ENCODE measurements around the gene TMEM145.

The TMEM145 gene

DNA sequence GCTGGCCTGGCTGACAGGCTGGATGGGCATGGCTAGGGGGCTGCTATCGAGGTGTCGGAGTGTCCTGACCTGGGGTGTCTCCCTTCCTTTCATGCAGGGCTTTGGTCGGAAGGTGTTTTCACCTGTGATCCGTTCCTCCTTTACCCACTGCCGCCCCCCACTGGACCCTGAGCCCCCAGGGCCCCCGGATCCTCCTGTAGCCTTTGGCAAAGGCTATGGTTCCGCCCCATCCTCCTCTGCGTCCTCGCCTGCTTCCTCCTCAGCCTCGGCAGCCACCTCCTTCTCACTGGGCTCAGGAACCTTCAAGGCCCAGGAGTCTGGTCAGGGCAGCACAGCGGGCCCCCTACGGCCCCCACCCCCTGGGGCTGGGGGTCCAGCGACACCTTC is 23.0 kb upstream of the TMEM145 start:
- FAIRE-seq, result no peak

DNA sequence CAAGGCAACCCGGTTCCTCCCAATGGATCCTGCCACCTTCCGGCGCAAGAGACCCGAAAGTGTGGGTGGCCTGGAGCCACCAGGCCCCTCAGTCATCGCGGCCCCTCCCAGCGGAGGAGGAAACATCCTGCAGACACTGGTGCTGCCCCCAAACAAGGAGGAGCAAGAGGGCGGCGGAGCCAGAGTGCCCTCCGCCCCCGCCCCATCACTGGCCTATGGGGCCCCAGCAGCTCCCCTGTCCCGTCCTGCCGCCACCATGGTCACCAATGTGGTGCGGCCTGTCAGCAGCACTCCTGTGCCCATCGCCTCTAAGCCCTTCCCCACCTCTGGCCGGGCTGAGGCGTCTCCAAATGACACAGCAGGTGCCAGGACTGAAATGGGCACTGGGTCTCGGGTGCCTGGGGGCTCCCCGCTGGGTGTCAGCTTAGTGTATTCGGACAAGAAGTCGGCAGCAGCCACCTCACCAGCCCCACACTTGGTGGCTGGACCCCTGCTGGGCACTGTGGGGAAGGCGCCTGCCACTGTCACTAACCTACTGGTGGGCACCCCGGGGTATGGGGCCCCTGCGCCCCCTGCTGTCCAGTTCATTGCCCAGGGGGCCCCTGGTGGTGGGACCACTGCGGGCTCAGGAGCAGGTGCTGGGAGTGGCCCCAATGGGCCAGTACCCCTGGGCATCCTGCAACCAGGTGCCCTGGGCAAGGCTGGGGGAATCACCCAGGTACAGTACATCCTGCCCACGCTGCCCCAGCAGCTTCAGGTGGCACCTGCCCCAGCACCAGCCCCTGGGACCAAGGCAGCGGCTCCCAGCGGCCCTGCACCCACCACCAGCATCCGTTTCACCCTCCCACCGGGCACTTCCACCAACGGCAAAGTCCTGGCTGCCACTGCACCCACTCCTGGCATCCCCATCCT is 22.3 kb upstream of the TMEM145 start:
- FAIRE-seq, result no peak

- FAIRE-seq, result no peak
Measured at GRCh38 chr19:42291435-42291810, 21.7 kb upstream of the TMEM145 start.

DNA sequence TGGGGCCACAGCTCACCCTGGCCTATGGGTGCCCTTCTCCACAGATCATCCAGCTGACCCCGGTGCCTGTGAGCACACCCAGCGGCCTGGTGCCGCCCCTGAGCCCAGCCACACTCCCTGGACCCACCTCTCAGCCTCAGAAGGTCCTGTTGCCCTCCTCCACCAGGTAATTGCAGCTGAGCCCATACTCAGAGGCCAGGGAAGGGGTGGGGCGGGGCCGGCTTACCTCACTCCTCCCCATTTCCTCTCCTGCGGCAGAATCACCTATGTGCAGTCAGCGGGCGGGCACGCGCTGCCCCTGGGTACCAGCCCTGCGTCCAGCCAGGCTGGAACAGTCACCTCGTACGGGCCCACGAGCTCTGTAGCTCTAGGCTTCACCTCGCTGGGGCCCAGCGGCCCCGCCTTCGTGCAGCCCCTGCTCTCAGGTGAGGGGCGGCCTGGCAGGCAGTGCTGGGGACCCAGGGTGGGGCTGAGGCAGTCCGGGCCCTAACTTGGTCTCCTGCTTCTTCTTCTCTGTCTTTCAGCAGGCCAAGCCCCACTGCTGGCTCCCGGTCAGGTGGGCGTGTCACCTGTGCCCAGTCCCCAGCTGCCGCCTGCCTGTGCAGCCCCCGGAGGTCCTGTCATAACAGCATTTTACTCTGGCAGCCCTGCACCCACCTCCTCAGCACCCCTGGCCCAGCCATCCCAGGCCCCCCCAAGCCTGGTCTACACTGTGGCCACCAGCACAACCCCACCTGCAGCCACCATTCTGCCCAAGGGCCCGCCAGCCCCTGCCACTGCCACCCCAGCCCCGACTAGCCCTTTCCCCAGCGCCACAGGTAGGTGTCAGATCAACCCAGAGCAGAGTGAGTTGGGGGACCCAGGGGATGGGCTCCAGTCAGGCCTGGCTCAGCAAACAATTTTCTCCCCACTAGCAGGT is 20.8 kb upstream of the TMEM145 start:
- no peak for FAIRE-seq

DNA sequence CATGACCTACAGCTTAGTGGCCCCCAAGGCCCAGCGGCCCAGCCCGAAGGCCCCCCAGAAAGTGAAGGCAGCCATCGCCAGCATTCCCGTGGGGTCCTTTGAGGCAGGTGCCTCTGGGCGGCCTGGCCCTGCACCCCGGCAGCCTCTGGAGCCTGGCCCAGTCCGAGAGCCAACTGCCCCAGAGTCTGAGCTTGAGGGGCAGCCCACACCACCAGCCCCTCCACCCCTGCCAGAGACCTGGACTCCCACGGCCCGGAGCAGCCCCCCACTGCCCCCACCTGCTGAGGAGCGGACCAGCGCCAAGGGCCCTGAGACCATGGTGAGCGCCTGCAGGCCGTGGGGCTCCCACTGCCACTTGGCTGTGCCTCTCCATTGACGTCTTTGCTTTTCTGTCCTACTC is 20.1 kb upstream of the TMEM145 start:
- no peak for FAIRE-seq

GRCh38 chr19:42293540-42293939 is 19.6 kb upstream of the TMEM145 start:
- FAIRE-seq, result no peak

DNA sequence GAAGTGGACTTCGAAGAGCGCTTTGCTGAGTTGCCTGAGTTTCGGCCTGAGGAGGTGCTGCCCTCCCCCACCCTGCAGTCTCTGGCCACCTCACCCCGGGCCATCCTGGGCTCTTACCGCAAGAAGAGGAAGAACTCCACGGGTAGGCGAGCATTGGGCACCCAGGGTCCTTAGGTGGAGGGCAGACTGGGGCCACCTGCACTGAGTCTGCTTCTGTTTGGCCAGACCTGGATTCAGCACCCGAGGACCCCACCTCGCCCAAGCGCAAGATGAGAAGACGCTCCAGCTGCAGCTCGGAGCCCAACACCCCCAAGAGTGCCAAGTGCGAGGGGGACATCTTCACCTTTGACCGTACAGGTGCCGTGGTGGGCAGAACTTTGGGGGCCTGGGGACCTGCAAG is 19.2 kb upstream of the TMEM145 start:
- no peak for FAIRE-seq

GRCh38 chr19:42294471-42295137 is 18.5 kb upstream of the TMEM145 start:
- FAIRE-seq, result no peak

DNA sequence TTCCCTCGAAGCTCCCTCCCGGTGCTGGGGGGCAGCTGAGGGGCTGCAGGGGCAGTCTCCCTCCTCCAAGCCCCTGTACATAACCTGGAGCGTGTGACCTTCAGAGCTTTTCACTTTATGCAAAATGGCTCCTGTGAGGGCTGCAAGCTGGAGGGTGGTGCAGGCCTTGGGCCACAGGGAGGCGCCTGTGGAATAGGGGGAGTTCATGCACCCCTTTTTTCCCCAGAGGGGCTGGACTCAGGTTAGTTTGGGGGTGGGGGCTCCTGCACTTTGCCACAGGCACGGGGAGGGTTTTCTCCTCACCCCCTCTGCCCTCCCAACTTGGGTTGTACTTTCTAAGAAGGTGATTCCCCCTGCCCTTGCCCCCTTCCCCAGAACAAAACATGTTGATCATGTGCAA is 17.8 kb upstream of the TMEM145 start:
- FAIRE-seq, result no peak

DNA sequence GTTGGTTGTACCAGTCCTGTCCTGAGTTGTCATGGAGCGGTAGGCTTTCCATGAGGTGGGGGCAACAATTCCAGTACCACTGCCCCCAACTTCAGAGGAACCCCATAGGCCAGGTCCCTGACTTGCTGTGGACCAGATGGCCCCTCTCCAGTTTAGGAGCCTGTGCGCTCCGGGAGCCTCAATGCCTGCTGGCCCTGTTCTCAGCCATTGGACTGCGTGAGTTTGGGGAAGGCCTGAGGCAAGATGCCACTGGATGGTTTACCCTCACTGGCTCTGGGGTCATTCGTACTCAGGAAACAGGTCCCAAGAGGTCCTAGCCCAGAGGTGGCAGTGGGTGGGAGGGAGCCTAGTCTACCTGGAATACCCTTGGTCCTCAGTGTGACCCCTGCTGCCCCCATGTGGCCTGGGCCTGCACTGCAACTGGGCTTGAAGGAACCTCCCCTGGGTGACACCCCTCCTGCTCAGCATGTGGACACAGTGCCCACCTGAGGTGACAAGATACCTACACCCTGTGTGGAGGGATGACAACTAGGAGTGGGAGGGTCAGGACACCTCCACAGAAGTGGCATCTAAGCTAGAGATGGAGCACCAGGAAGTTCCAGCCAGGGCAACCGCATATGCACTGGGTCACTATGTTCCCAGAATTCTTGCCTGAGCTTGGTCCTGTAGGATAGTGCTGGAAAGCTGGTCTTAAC is 17.1 kb upstream of the TMEM145 start:
- FAIRE-seq, result no peak

DNA sequence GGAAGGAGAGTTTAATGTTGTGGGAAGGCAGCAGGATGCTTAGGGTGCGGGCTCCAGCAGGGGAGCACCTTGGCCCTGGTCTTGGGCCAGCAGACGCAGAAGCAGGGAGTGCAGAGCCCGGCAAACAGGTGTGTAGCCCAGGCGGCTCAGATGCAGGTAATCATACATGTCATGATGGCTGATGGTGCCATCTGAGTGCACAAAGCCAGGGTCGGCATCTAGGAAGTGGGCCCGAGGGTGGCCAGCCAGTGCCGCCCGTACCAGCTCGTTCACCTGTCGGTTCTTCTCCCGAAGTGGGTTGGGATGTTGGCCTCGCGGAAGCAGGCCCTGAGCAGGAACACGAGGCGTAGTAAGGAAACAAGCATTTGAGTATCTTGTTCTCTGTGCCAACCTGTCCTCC is 16.1 kb upstream of the TMEM145 start:
- no peak for FAIRE-seq

- FAIRE-seq, result no peak
Measured at GRCh38 chr19:42301646-42302203, 11.4 kb upstream of the TMEM145 start, which contains the start of gene PRR19. Gene PRR19, plus strand, starts transcription at chr19:42302132. Its CDS starts 7,453 bp downstream, at chr19:42309585.

DNA sequence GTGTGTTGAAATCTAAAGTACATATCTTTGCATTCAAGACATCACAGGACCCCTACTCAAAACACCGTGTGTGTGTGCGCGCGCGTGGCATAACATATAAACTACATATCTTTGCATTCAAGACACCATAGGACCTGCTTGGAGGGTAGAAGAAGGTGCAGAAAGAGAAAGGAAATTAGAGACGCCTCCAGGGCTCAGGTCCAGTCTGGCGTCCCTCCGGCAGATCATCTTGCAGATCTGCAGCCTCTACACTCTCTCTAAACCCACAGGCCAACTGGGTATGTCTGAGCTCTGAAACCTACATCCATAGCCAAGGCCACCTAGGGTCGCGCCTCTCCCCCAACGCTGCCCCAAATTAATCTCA is 10.0 kb upstream of the TMEM145 start:
- no peak for FAIRE-seq

GRCh38 chr19:42303876-42304275 is 9.2 kb upstream of the TMEM145 start:
- no peak for FAIRE-seq

DNA sequence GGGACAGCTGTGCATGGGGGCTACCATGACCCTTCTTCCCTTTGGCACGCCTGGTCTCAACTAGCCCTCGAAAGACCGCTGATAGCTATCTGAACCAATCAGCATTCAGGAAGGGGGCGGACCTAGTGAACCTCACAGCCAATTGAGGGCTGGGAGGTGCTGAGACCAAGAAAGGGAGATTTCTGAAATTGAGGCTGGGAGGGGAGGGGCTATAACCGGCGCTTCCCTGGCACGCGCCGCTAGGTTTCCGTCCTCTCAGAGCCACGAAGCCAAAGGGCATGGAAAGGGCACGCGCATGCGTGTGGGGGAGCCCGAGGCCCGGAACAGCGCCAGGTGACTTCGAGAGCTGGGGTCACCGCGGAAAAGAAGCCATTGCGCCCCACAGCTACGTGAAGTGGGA is 6.5 kb upstream of the TMEM145 start:
- no peak for FAIRE-seq

DNA sequence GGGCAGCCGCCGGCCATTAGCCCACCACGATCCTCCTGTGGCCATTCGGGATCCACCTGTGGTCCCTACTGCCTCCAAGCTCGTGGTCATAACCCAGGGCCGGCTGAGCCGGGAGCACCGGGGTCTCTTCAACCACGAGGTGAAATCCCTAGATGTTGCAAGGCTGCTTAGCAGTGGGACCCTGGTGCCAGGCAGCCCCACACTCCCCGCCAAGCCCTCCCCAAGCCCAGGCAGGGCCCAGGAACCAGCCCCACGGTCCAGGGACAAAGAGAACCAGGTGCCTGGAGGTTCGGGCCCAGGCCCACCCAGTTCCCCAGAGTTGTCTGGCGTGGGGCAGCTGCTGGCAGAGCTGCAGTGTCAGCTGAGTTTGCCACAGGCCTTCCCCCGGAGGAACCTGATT is 3.4 kb upstream of the TMEM145 start:
- no peak for FAIRE-seq

- no peak for FAIRE-seq
Measured at GRCh38 chr19:42311657-42312056, 1.5 kb upstream of the TMEM145 start.

DNA sequence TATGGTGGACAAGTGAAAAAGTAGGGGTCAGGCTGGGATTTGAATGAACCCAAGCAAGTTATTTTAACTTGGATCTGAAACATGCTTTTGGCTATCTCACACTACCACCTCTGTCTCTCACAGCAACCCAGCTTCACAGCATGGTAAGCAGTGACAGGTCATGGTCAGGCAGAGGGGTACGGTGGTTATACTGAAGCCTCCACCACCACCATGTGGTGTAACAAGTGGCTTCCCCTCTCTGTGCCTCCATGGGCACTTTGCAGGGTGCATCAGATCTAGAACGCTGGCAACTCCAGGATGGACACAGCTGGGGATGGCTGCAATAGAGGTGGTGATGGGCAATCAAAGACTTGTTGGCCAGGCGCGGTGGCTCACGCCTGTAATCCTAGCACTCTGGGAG is 739 bp upstream of the TMEM145 start:
- no peak for FAIRE-seq

GRCh38 chr19:42313840-42314755 is 989 bp downstream of the TMEM145 start:
- no peak for FAIRE-seq

GRCh38 chr19:42315024-42315423 is 1.9 kb downstream of the TMEM145 start:
- FAIRE-seq, result no peak
